GM19438 (cell line): ENCODE data around the gene CLASP1.
"Not testable (repeated sequence)": the region's sequence is repeated elsewhere in the genome, so short reads cannot be mapped to it uniquely, and the experiment has no call there.

Experiments used
- ATAC-seq: cut with Tn5 transposase; IDR thresholded peaks from one replicate; pipeline ENCODE4 v1.9.1; 2021; ENCODE audit warnings: low read depth; ENCODE audit not compliant: unreplicated experiment

The CLASP1 gene

GRCh38 chr2:121438290-121438689, 211.0 kb downstream of the CLASP1 start:
- ATAC-seq, result not testable (repeated sequence)

DNA sequence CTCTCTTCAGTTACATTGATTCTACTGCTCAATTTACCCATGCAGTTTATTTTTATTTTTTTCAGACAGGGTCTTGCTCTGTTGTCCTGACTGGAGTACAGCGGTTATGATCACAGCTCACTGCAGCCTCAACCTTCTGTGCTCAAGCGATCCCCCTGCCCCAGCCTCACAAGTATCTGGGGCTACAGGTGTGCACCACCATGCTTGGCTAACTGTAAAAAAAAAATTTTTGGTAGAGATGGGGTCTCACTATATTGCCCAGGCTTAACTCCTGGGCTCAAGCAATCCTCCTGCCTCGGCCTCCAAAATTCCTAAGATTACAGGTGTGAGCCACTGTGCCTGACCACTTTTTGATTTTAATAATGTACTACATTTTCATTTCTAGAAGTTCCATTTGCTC, 212.3 kb downstream of the CLASP1 start:
- no peak for ATAC-seq

DNA sequence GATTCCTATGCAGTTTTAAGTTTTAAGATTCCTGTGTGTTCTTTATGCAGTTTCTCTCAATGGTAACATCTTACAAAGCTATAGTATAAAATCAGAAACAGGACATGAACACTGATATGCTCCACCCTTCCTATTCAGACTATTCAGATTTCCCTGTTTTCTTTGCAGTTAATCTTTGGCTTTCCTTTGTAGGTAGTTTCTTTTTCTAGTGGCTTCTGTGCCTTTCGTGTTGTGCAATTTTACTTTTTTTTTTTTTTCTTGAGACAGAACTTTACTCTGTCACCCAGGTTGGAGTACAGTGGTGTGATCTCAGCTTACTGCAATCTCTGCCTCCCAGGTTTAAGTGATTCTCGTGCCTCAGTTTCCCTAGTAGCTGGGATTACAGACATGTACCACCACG, 213.5 kb downstream of the CLASP1 start:
- ATAC-seq, result no peak

- ATAC-seq, result no peak
Measured at GRCh38 chr2:121431214-121431613, 218.0 kb downstream of the CLASP1 start.

DNA sequence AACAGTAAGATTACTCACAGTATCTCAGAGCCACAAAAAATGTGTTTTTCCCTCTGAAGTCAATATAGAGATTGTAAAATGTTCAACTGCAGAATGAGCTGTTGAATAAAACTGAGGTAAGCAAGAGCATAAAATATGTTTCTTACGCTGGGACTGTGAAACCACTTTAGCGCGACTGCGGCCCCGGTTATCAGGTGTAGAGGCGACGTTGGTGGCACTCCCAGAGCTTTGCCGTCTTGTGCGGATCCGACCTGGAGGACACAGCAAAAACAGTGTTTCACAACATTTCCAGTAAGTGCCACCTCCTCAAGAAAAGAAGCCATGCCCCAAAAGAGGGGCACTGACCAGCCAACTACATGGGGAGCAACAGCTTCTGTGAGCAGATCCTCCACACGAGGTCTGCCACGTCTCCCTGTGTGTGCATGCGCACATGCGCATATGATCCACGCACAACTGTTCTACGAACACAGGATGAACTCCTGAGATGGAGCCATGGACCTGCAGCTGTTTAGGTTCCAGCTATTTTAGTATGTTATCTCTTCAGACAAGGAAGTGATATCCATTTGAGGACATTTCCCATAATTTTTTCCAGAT, 219.2 kb downstream of the CLASP1 start:
- ATAC-seq, result no peak

DNA sequence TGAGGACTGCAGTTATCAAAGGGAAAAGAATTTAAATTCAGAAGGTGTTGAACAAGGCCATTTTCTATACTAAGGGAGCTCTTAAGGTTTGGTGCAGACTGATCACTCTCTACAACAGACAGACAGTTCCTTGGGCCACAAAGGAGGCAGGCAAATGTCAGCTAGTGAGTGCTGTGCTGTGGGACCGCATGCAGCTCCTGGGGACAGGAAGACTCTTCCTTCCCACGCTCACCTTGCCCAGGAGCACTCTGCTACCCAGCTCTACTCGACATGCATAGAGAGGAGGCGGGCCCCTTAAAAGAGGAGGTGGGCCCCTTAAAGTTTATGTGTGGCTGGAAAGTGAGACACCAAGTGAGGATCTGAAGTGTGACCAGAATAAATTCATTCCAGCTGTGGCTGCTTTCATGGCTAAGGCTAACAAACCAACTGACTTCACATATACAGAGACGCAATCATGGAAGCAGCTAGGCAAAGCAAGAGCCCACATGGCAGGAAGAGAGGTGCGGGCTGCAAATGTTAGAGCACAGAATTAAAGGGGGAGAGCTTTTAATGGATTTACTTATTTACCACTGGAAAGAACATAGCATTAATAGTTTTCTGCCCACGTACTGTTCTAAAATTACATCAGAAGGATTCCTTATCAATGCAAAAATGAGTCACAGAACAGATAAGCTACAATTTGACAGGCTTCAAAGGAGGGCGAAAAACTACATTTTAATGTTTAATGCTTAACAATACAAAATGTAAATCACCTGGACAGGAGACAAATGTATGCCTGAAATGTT, 220.0 kb downstream of the CLASP1 start:
- no peak for ATAC-seq

GRCh38 chr2:121427187-121427689, 222.0 kb downstream of the CLASP1 start:
- no peak for ATAC-seq

GRCh38 chr2:121420486-121420885, 228.8 kb downstream of the CLASP1 start:
- no peak for ATAC-seq

DNA sequence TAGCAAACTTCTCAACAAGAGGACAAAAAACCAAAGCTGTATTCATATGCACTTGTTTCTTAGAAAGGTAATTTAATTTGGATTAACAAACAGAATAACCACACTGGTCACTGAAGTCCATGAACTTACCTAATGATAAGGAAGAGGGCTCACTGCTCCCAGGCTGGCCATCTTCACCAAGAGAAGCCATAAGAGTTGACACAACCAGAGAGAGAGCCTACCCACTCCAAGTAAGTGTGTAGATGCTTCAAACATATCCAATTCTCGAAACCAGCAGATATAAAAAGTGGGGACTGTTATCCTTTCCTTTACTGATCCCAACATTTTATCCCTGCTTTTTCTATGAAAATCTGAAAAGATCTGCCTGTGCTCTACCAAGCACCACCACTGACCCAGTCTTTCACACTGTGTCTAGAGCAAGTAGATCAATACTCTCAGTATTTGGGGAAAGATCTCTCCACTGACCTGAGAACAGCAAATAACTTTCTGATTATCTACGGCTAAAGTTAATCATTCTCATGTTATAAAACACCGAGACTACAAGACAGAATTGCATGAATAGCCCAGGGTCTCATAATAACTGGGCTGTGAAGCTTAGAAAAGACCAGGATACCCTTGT, 230.1 kb downstream of the CLASP1 start:
- ATAC-seq, result no peak

DNA sequence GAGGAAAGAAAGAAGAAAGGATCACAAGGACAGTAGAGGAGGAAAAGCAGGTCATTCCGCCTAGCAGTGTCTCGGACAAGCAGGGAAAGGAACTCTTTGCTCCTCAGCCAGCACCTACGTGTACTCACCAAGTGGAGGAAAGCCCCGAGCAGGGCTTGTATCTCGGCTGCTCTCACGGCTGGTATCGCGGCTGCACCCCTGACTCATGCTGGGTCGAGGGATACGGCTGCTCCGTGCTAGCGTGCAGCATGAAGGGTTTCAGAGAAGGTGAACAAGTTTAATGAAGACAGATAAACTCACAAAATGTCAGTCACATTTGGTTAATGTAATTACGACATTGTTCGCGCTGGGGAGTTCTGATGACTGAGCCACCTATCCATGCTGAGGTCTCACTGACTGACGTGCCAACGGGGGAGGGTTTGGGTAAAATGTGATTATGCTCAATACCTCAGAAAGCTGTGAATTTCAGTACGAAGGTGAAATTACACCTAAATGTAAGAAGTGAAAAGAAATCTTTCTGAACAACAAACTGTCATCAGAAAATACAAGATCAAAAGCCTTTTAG, 230.7 kb downstream of the CLASP1 start:
- ATAC-seq, result no peak

DNA sequence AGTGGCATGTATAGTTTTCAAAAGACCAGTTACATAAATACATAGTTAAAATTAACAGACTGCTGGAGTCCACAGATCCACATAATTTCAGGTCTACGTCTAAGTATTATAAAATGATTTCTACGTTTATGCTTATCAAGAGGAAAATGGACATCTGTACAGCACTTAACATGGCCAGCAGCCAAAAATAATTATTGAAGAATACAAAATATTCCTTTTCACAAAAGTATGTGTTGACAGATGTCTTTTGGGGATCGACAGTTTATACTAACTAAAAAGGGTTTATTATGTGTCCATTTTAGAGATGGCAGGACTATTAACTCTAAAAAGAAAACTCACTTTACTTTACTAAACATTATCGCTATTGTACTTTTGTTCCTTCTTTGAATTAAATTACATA, 231.4 kb downstream of the CLASP1 start:
- no peak for ATAC-seq

- ATAC-seq, result no peak
Measured at GRCh38 chr2:121415727-121416126, 233.5 kb downstream of the CLASP1 start.

DNA sequence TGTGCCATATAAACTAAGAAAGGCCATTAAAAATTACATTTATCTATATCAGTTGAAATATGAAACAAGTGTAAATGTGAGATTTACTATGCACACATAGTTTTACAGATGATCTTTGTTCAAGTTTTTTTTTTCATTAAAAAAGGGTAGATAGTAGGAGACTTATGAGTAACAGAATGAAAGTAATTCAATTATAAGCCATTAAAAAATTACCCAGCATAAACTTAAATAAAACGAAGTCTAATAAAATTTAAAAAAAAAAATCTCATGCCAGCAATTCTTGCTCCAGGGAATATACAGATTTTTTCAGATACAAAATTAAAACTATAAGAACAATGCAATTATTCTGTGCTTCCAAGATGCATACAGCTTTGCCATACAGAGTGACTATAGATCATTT, 236.9 kb downstream of the CLASP1 start:
- no peak for ATAC-seq

GRCh38 chr2:121409966-121410365, 239.3 kb downstream of the CLASP1 start:
- ATAC-seq, result no peak

- ATAC-seq, result no peak
Measured at GRCh38 chr2:121409388-121409787, 239.9 kb downstream of the CLASP1 start.

- ATAC-seq, result no peak
Measured at GRCh38 chr2:121408641-121409040, 240.6 kb downstream of the CLASP1 start.

DNA sequence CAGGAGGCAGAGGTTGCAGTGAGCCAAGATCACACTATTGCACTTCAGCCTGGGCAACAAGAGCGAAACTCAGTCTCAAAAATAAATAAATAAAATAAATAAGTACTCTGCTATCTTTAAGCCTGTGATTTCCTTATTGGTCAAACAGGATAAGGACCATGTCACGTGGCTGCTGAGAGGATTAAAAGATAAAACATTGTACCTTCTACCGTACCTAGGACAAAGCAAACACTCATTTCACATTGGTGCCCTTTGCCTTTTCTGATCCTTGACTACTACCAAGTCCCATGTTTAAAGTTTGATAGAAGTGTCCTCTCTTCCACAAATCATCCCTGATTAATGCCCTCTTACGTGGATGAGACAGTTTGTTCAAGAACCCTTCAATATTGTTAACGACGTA, 244.0 kb downstream of the CLASP1 start:
- no peak for ATAC-seq

GRCh38 chr2:121400201-121400600, 249.1 kb downstream of the CLASP1 start:
- ATAC-seq, result no peak

- ATAC-seq, result no peak
Measured at GRCh38 chr2:121398853-121399252, 250.4 kb downstream of the CLASP1 start.

GRCh38 chr2:121390082-121390692, 259.1 kb downstream of the CLASP1 start:
- no peak for ATAC-seq

- no peak for ATAC-seq
Measured at GRCh38 chr2:121388371-121388770, 260.9 kb downstream of the CLASP1 start.
